ENCODE data around the gene KRT1.

KRT1 gene

GRCh38 chr12:52701281-52701680 lies 21.1 kb upstream of the KRT1 start:
- Histone ChIP-seq H2AK5ac (ENCODE audit: low read length, severe bottlenecking) (no peak overlapping the region), H3K23ac (ENCODE audit: low read length in 2 of 2) (peak overlapping the region in 1 of 2 experiments; percentile 1), H2BK5ac (ENCODE audit: low read depth, low read length, poor library complexity, severe bottlenecking) (no peak overlapping the region), H3K27ac (ENCODE audit: low read length, poor library complexity, severe bottlenecking) (no peak overlapping the region), H3K4me3 (ENCODE audit: insufficient read depth in 1 of 2, low read depth in 1 of 2, low read length in 2 of 2) (no peak overlapping the region), H3K36me3 (ENCODE audit: control insufficient read depth in 1 of 2, insufficient read depth in 2 of 2, low read depth in 1 of 2, low read length in 2 of 2) (no peaks in the 10 kb centered on the region), H2BK12ac (ENCODE audit: low read length in 2 of 2) (no peak overlapping the region), H3K4me2 (ENCODE audit: low read length, poor library complexity, severe bottlenecking) (no peak overlapping the region), H2BK120ac (ENCODE audit: low read depth, low read length) (no peak overlapping the region), H3K4me1 (ENCODE audit: control insufficient read depth, insufficient read depth, low read depth, low read length) (no peaks in the 10 kb centered on the region), H2AFZ (ENCODE audit: low read depth, low read length) (no peak overlapping the region), H4K91ac (ENCODE audit: low read length) (no peak overlapping the region), H3K14ac (ENCODE audit: low read length in 2 of 2) (peak overlapping the region in 1 of 2 experiments; percentile 18), H3K27me3 (ENCODE audit: control insufficient read depth in 1 of 2, insufficient read depth in 1 of 2, low read length in 2 of 2) (peaks cover 44 to 88% of the 10 kb centered on the region in 2 experiments), H4K8ac (ENCODE audit: low read length) (no peak overlapping the region), H2BK15ac (ENCODE audit: low read depth, poor library complexity, severe bottlenecking) (no peak overlapping the region), H3K9ac (ENCODE audit: low read length) (no peak overlapping the region), H3K79me1 (replicated peaks; ENCODE audit: low read length, poor library complexity, severe bottlenecking) (no peaks in the 10 kb centered on the region), H3K18ac (ENCODE audit: low read depth in 1 of 2, low read length in 2 of 2) (no peak overlapping the region), H3K4ac (ENCODE audit: low read depth in 1 of 2, low read length in 2 of 2) (no peak overlapping the region), H3K9me3 (ENCODE audit: control insufficient read depth, low read length) (no peaks in the 10 kb centered on the region)
- DNase-seq, result no peak
- WGBS, result 79% methylated on average over 12 of the region's 12 CpGs

DNA sequence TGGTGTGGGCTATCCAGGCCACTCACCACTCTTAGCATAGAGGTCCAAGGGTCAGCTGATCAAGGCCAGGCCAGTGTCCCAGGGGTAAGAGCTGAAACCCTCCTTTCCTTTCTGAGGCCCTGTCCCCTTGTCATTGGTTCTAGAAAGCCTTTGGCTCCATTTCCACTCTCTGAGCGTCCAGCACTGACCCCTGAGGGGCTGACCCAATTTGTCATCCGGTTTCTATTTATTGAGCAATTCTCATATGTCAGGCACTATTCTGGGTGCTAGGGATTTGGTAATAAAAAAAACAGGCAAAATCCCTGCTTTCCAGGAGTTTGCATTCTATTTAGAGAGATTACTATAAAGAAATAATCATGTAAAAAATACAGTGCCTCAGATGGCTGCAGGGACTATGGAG lies 19.8 kb upstream of the KRT1 start:
- 88% methylated on average over 2 of the region's 2 CpGs for WGBS
- Histone ChIP-seq H3K14ac (ENCODE audit: low read length in 2 of 2) (no peak overlapping the region), H2BK5ac (ENCODE audit: low read depth, low read length, poor library complexity, severe bottlenecking) (no peak overlapping the region), H3K4me1 (ENCODE audit: control insufficient read depth, insufficient read depth, low read depth, low read length) (no peaks in the 10 kb centered on the region), H2BK15ac (ENCODE audit: low read depth, poor library complexity, severe bottlenecking) (no peak overlapping the region), H3K23ac (ENCODE audit: low read length in 2 of 2) (no peak overlapping the region), H4K91ac (ENCODE audit: low read length) (peak overlapping the region; percentile 15), H2AFZ (ENCODE audit: low read depth, low read length) (no peak overlapping the region), H4K8ac (ENCODE audit: low read length) (no peak overlapping the region), H3K4me2 (ENCODE audit: low read length, poor library complexity, severe bottlenecking) (no peak overlapping the region), H3K9ac (ENCODE audit: low read length) (no peak overlapping the region), H2AK5ac (ENCODE audit: low read length, severe bottlenecking) (no peak overlapping the region), H3K4ac (ENCODE audit: low read depth in 1 of 2, low read length in 2 of 2) (no peak overlapping the region), H3K18ac (ENCODE audit: low read depth in 1 of 2, low read length in 2 of 2) (no peak overlapping the region), H3K9me3 (ENCODE audit: control insufficient read depth, low read length) (no peaks in the 10 kb centered on the region), H3K79me1 (replicated peaks; ENCODE audit: low read length, poor library complexity, severe bottlenecking) (no peaks in the 10 kb centered on the region), H3K4me3 (ENCODE audit: insufficient read depth in 1 of 2, low read depth in 1 of 2, low read length in 2 of 2) (no peak overlapping the region), H3K36me3 (ENCODE audit: control insufficient read depth in 1 of 2, insufficient read depth in 2 of 2, low read depth in 1 of 2, low read length in 2 of 2) (no peaks in the 10 kb centered on the region), H3K27ac (ENCODE audit: low read length, poor library complexity, severe bottlenecking) (no peak overlapping the region), H3K27me3 (ENCODE audit: control insufficient read depth in 1 of 2, insufficient read depth in 1 of 2, low read length in 2 of 2) (peaks cover 41 to 91% of the 10 kb centered on the region in 2 experiments), H2BK120ac (ENCODE audit: low read depth, low read length) (no peak overlapping the region), H2BK12ac (ENCODE audit: low read length in 2 of 2) (no peak overlapping the region)
- no peak for DNase-seq

GRCh38 chr12:52699373-52699772 lies 19.2 kb upstream of the KRT1 start:
- no peak overlapping the region for H3K4me2 ChIP-seq (ENCODE audit: low read length, poor library complexity, severe bottlenecking)
- no peak overlapping the region for H2BK15ac ChIP-seq (ENCODE audit: low read depth, poor library complexity, severe bottlenecking)
- no peaks in the 10 kb centered on the region for H3K4me1 ChIP-seq (ENCODE audit: control insufficient read depth, insufficient read depth, low read depth, low read length)
- 65% methylated on average over 2 of the region's 2 CpGs for WGBS
- H3K4me3 ChIP-seq (ENCODE audit: insufficient read depth in 1 of 2, low read depth in 1 of 2, low read length in 2 of 2), result no peak overlapping the region
- no peak overlapping the region for H3K14ac ChIP-seq (ENCODE audit: low read length in 2 of 2)
- H3K9me3 ChIP-seq (ENCODE audit: control insufficient read depth, low read length), result no peaks in the 10 kb centered on the region
- H2BK12ac ChIP-seq (ENCODE audit: low read length in 2 of 2), result no peak overlapping the region
- no peak overlapping the region for H2BK5ac ChIP-seq (ENCODE audit: low read depth, low read length, poor library complexity, severe bottlenecking)
- no peaks in the 10 kb centered on the region for H3K36me3 ChIP-seq (ENCODE audit: control insufficient read depth in 1 of 2, insufficient read depth in 2 of 2, low read depth in 1 of 2, low read length in 2 of 2)
- no peak overlapping the region for H2BK120ac ChIP-seq (ENCODE audit: low read depth, low read length)
- H3K18ac ChIP-seq (ENCODE audit: low read depth in 1 of 2, low read length in 2 of 2), result no peak overlapping the region
- no peak overlapping the region for H2AFZ ChIP-seq (ENCODE audit: low read depth, low read length)
- H3K4ac ChIP-seq (ENCODE audit: low read depth in 1 of 2, low read length in 2 of 2), result no peak overlapping the region
- no peak for DNase-seq
- no peak overlapping the region for H3K23ac ChIP-seq (ENCODE audit: low read length in 2 of 2)
- H4K8ac ChIP-seq (ENCODE audit: low read length), result no peak overlapping the region
- H4K91ac ChIP-seq (ENCODE audit: low read length), result peak overlapping the region; percentile 15
- no peak overlapping the region for H2AK5ac ChIP-seq (ENCODE audit: low read length, severe bottlenecking)
- H3K9ac ChIP-seq (ENCODE audit: low read length), result no peak overlapping the region
- no peak overlapping the region for H3K27ac ChIP-seq (ENCODE audit: low read length, poor library complexity, severe bottlenecking)
- H3K79me1 ChIP-seq (replicated peaks; ENCODE audit: low read length, poor library complexity, severe bottlenecking), result no peaks in the 10 kb centered on the region
- H3K27me3 ChIP-seq (ENCODE audit: control insufficient read depth in 1 of 2, insufficient read depth in 1 of 2, low read length in 2 of 2), result peaks cover 41 to 94% of the 10 kb centered on the region in 2 experiments

GRCh38 chr12:52698651-52699340 lies 18.6 kb upstream of the KRT1 start:
- WGBS, result 66% methylated on average over 11 of the region's 11 CpGs
- H3K18ac ChIP-seq (ENCODE audit: low read depth in 1 of 2, low read length in 2 of 2), result no peak overlapping the region
- H4K91ac ChIP-seq (ENCODE audit: low read length), result no peak overlapping the region
- no peaks in the 10 kb centered on the region for H3K9me3 ChIP-seq (ENCODE audit: control insufficient read depth, low read length)
- H2AK5ac ChIP-seq (ENCODE audit: low read length, severe bottlenecking), result no peak overlapping the region
- H3K79me1 ChIP-seq (replicated peaks; ENCODE audit: low read length, poor library complexity, severe bottlenecking), result no peaks in the 10 kb centered on the region
- no peak overlapping the region for H3K4me2 ChIP-seq (ENCODE audit: low read length, poor library complexity, severe bottlenecking)
- no peak overlapping the region for H3K4ac ChIP-seq (ENCODE audit: low read depth in 1 of 2, low read length in 2 of 2)
- no peak overlapping the region for H2BK15ac ChIP-seq (ENCODE audit: low read depth, poor library complexity, severe bottlenecking)
- H2AFZ ChIP-seq (ENCODE audit: low read depth, low read length), result no peak overlapping the region
- no peak overlapping the region for H2BK120ac ChIP-seq (ENCODE audit: low read depth, low read length)
- no peak overlapping the region for H3K14ac ChIP-seq (ENCODE audit: low read length in 2 of 2)
- no peaks in the 10 kb centered on the region for H3K4me1 ChIP-seq (ENCODE audit: control insufficient read depth, insufficient read depth, low read depth, low read length)
- H2BK5ac ChIP-seq (ENCODE audit: low read depth, low read length, poor library complexity, severe bottlenecking), result no peak overlapping the region
- no peak for DNase-seq
- no peak overlapping the region for H3K9ac ChIP-seq (ENCODE audit: low read length)
- H4K8ac ChIP-seq (ENCODE audit: low read length), result no peak overlapping the region
- no peaks in the 10 kb centered on the region for H3K36me3 ChIP-seq (ENCODE audit: control insufficient read depth in 1 of 2, insufficient read depth in 2 of 2, low read depth in 1 of 2, low read length in 2 of 2)
- H3K27me3 ChIP-seq (ENCODE audit: control insufficient read depth in 1 of 2, insufficient read depth in 1 of 2, low read length in 2 of 2), result peaks cover 39 to 95% of the 10 kb centered on the region in 2 experiments
- no peak overlapping the region for H3K27ac ChIP-seq (ENCODE audit: low read length, poor library complexity, severe bottlenecking)
- no peak overlapping the region for H3K23ac ChIP-seq (ENCODE audit: low read length in 2 of 2)
- no peak overlapping the region for H3K4me3 ChIP-seq (ENCODE audit: insufficient read depth in 1 of 2, low read depth in 1 of 2, low read length in 2 of 2)
- H2BK12ac ChIP-seq (ENCODE audit: low read length in 2 of 2), result no peak overlapping the region
